Activated naive CD8-positive, alpha-beta T cell treated with anti-CD3 and anti-CD28 coated beads, Interleukin-2, amount 10 ng/mL, durations not matched to agents 7 days and 5 days (primary cell): Measurements from ENCODE around the gene B3GNT9. TPM values are rescaled to one million over a fixed set of nuclear protein-coding genes. Genes with fewer than 3 reads are reported as not detected.

Experiments
- ATAC-seq: fragments of 150-1000 bp; cut with Tn5 transposase; one replicate; pipeline ENCODE4 v1.10.0; 2021; ENCODE audit warnings: low read depth, moderate library complexity
- POLR2A ChIA-PET: fragments of 350-600 bp; sonication (Branson Sonifier 250); formaldehyde crosslinking; loops from one replicate; lab custom pipeline; 2021; ENCODE audit warnings: antibody characterized with exemption; lab: Charles Lee
- DNase-seq: peaks from one replicate; pipeline ENCODE4 v3.0.0; 2021
- H3K27ac Mint-ChIP-seq: one replicate; pipeline ENCODE4 v1.8.0; 2022; ENCODE audit warnings: mild to moderate bottlenecking, mixed read lengths
- H3K27me3 Mint-ChIP-seq: one replicate; pipeline ENCODE4 v1.8.0; 2022; ENCODE audit warnings: mild to moderate bottlenecking, moderate library complexity, mixed read lengths
- H3K36me3 Mint-ChIP-seq: one replicate; pipeline ENCODE4 v1.8.0; 2021; ENCODE audit warnings: mild to moderate bottlenecking, mixed read lengths
- H3K4me1 Mint-ChIP-seq: one replicate; pipeline ENCODE4 v1.8.0; 2021; ENCODE audit warnings: mixed read lengths
- H3K4me3 Mint-ChIP-seq: one replicate; pipeline ENCODE4 v1.8.0; 2022; ENCODE audit warnings: mild to moderate bottlenecking, moderate library complexity, mixed read lengths
- H3K9me3 Mint-ChIP-seq: one replicate; pipeline ENCODE4 v1.8.0; 2021; ENCODE audit warnings: mixed read lengths
- total RNA-seq, 2 experiments: library from RNA; stranded (reverse); gene quantifications; one replicate each; pipeline ENCODE4 v1.2.3, GENCODE V29; 2021

The B3GNT9 gene
- total RNA-seq, 2 experiments from 2014 or later = 9.0 to 10.1 TPM

DNA sequence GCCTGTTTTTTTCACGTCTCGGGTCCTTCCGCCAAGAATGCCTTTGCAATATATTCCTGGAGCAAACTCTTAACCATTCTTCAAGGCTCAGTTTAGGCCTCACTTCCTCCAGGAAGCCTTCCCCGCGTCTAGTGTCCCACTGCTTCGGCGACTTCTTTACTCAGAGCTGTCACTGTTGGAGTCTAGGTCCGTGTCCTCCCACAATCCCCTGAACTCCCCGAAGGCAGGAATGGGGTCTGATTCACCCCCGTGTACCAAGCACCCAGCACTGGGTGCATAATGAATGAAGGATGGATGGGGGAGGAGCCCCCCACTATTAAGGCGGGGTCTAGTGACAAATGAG, 32.5 kb upstream of the B3GNT9 start:
- DNase-seq (no peak), ATAC-seq (no peak)
- H3K36me3 Mint-ChIP-seq = peaks cover 4% of the 10 kb centered on the region
- no peak overlapping the region for H3K27ac Mint-ChIP-seq
- H3K9me3 Mint-ChIP-seq = no peaks in the 10 kb centered on the region
- H3K27me3 Mint-ChIP-seq = peaks cover 14% of the 10 kb centered on the region
- H3K4me3 Mint-ChIP-seq = no peak overlapping the region
- POLR2A ChIA-PET = interaction anchor here (1.0 to 3.4 kb wide), 3 partner anchors 10 to 61 kb away, joined by 3 to 14 read pairs (median 3); partner anchors contain the start of genes FBXL8 and TRADD
- H3K4me1 Mint-ChIP-seq = peaks cover 13% of the 10 kb centered on the region

DNA sequence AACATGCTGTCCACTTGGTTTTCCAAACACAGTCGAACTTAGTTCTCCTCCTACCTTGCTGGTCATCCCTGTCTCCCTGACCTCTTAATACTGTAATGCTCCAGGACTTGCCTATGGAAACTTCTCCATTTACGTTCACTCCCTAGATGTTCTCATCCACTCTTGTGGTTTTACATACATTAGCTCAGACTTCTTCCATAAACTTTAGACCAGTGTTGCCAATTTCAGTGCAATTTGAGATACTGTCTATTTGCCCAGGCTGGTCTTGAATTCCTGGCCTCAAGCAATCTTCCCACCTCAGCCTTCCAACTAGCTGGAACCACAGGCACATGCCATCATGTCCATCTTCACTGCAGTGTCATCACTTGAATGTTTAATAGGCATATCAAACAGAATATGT, 31.5 kb upstream of the B3GNT9 start:
- H3K4me3 Mint-ChIP-seq = no peak overlapping the region
- DNase-seq (no peak), ATAC-seq (no peak)
- peaks cover 18% of the 10 kb centered on the region for H3K4me1 Mint-ChIP-seq
- H3K27ac Mint-ChIP-seq = no peak overlapping the region
- POLR2A ChIA-PET = interaction anchor here (0.9 to 3.4 kb wide), 3 partner anchors 22 to 41 kb away, joined by 4 to 14 read pairs (median 5); partner anchors contain the start of genes FBXL8 and TRADD
- H3K9me3 Mint-ChIP-seq = no peaks in the 10 kb centered on the region
- peaks cover 19% of the 10 kb centered on the region for H3K27me3 Mint-ChIP-seq
- peaks cover 8% of the 10 kb centered on the region for H3K36me3 Mint-ChIP-seq

DNA sequence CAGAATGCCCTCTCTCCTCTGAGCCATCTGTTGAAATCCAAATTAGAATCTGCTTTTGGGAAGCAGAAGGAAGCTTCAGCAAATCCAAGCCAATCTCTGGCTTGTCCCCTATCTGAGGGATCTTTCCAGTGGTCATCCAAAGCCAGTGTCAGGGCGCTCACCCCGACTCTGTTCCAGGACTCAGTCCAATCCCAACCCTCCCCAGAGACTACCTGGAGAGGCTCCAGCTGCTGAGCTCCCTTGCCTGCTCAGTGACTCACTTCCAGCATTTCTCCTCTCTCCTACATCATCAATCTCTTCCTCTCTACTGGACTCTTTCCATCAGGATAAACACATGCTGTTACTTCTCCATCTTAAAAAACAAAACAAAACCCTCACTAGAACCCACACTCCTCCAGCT, 30.5 kb upstream of the B3GNT9 start:
- ATAC-seq (no peak), DNase-seq (no peak)
- Mint-ChIP-seq H3K4me3 (no peak overlapping the region), H3K36me3 (peaks cover 12% of the 10 kb centered on the region), H3K27ac (no peak overlapping the region), H3K27me3 (peaks cover 16% of the 10 kb centered on the region), H3K4me1 (peaks cover 18% of the 10 kb centered on the region), H3K9me3 (no peaks in the 10 kb centered on the region)
- POLR2A ChIA-PET = interaction anchor here (1.2 to 1.3 kb wide), 2 partner anchors 21 to 33 kb away, joined by 3 to 5 read pairs; no protein-coding TSS in a partner anchor

DNA sequence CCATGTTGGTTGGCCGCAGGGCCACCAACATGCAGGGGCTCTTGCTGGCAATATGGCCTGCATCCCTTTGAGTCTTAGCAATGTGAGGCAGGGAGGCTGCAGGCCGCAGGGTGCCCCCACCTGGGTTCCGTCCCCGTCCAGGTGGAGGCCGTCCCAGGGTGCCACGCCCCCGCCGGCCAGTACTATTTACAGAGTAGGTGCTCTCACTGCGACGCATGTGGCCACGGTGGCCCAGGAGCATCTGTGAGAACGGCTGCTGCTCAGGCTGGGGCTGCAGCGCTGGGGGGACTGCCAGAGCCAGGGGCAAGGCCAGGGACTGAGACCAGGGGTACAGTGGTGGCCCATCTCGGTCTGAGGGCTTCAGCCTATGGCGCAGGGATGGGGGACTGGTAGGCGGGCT, 29.4 kb upstream of the B3GNT9 start:
- DNase-seq (no peak), ATAC-seq (no peak)
- peaks cover 10% of the 10 kb centered on the region for H3K27me3 Mint-ChIP-seq
- peaks cover 14% of the 10 kb centered on the region for H3K4me1 Mint-ChIP-seq
- peaks cover 14% of the 10 kb centered on the region for H3K36me3 Mint-ChIP-seq
- POLR2A ChIA-PET = no interaction called here
- H3K4me3 Mint-ChIP-seq = no peak overlapping the region
- no peaks in the 10 kb centered on the region for H3K9me3 Mint-ChIP-seq
- no peak overlapping the region for H3K27ac Mint-ChIP-seq

DNA sequence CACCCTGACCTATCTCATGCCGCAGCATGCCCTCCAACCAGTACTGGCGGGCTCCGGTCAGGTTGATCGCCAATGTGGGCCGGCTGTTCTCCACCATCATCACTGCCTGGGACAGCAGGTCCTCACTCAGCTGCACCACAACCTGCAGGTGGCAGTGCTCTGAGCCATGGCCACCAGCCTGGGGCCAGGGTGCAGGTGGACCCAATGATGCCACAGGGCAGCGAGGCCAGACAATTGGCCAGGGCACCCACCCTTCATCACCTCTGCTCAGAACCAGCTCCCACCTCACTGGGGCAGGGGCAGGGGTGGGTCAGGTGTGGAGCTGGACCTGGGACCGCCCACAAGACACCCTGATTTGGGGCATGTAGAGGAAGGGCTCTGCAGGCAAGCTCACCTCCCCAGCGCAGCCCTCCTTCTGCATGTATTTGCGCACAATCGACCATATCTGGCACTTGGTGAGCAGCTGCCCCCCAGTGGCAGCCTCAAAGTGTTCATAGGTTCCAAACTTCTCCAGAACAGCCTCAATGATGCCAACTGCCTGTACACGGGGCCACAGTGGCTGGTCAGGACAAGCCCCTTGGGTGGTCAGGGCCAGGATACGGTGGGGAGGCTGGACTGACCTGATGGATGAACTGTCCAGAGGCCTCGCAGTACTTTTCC, 28.8 kb upstream of the B3GNT9 start:
- H3K4me1 Mint-ChIP-seq = peaks cover 13% of the 10 kb centered on the region
- H3K27me3 Mint-ChIP-seq = peaks cover 8% of the 10 kb centered on the region
- no peaks in the 10 kb centered on the region for H3K9me3 Mint-ChIP-seq
- DNase-seq = no peak
- peaks cover 14% of the 10 kb centered on the region for H3K36me3 Mint-ChIP-seq
- no peak for ATAC-seq
- POLR2A ChIA-PET = no interaction called here
- peak overlapping the region; percentile 28 for H3K4me3 Mint-ChIP-seq
- H3K27ac Mint-ChIP-seq = no peak overlapping the region

DNA sequence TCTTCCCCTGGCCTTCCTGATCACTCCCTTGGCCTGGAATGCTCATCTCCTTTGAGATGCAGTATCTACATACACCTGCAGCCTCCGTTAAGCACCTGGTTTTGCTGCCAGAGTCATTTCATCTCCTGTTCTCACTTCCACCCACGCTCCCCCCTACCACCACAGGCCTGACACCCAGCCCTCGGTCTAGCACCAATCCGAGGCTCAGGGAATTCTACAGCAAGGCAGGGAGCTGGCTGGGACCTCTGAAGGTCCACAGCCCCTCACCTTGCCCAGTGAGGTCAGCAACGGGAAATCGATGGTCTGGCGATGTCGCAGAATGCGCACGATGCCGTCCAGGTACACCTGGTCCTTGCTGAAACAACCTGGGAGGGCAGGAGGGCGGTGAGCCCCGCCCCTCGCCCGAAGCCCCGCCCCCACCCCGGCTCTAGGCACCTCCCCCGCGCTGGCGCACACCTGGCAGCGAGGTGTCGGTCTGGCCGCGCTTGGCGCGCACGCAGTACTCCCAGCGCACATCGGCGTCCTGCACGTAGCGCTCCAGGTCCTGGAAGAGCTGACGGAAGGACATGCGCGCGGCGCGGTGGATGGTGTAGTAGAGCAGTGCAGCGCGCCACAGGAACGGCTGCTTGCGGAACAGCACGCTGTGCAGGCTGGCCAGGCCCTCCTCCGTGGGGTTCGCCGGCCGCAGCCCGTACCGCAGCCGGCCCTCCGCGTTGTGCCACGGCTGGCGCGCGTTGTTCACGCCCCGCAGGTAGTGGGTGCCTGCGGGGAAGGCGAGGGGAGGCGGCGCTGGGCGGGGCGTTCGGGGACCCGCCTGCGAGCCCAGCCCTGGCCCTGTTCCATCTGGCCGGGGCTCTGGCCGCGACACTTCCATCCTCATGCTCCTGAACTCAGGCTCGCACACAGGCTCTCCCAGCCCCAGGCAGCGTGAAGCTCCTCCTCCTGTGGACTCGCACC, 27.2 kb upstream of the B3GNT9 start:
- peaks cover 16% of the 10 kb centered on the region for H3K27me3 Mint-ChIP-seq
- no peaks in the 10 kb centered on the region for H3K9me3 Mint-ChIP-seq
- ATAC-seq (peak; percentile 57), DNase-seq (peak; percentile 70)
- peak overlapping the region; percentile 30 for H3K27ac Mint-ChIP-seq
- peaks cover 21% of the 10 kb centered on the region for H3K4me1 Mint-ChIP-seq
- POLR2A ChIA-PET = interaction anchor here (0.7 to 1.8 kb wide), 4 partner anchors 12 to 165 kb away, joined by 3 to 6 read pairs (median 4); partner anchors contain the start of gene HSF4
- peaks cover 15% of the 10 kb centered on the region for H3K36me3 Mint-ChIP-seq
- H3K4me3 Mint-ChIP-seq = peak overlapping the region; percentile 73

DNA sequence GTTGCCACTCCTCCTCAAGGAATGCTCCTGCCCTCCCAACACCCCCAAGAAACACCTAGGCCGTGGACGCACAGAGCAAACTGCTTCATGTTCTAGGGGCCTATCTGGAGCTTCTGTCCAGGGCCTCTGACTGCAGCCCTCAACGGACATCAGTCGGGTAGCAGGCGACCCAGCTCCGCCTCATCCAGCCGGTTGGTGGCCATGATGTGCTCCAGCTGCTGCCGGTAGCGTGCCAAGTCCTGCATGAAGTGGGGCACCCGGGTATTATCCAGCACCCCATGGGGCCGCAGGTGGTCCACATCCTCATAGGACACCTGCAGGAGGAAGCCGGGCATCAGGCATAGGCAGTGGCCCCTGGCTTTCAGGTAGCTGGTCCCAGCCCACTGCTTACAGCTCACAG, 25.9 kb upstream of the B3GNT9 start:
- Mint-ChIP-seq H3K27ac (no peak overlapping the region), H3K4me3 (no peak overlapping the region), H3K27me3 (peaks cover 28% of the 10 kb centered on the region), H3K9me3 (no peaks in the 10 kb centered on the region), H3K36me3 (peaks cover 19% of the 10 kb centered on the region), H3K4me1 (peaks cover 25% of the 10 kb centered on the region)
- no peak for DNase-seq
- no peak for ATAC-seq
- POLR2A ChIA-PET = interaction anchor here (1.2 to 2.7 kb wide), 5 partner anchors 8 to 163 kb away, joined by 3 to 15 read pairs (median 6); partner anchors contain the start of gene HSF4

DNA sequence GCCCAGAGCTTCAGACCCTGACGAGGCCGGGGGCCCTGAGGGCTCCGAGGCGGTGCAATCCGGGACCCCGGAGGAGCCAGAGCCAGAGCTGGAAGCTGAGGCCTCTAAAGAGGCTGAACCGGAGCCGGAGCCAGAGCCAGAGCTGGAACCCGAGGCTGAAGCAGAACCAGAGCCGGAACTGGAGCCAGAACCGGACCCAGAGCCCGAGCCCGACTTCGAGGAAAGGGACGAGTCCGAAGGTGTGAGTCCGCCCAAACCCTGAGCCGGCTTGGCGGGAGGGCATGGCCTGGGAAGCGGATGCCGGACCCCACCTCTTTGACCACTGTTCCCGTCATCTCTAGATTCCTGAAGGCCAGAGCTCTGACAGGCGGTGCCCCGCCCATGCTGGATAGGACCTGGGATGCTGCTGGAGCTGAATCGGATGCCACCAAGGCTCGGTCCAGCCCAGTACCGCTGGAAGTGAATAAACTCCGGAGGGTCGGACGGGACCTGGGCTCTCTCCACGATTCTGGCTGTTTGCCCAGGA, 24.0 kb upstream of the B3GNT9 start:
- POLR2A ChIA-PET = interaction anchor here (0.6 to 3.7 kb wide), 7 partner anchors 9 to 294 kb away, joined by 3 to 28 read pairs (median 4); partner anchors contain the start of genes FBXL8, HSF4, PDP2 and TRADD
- H3K4me1 Mint-ChIP-seq = peaks cover 37% of the 10 kb centered on the region
- peak overlapping the region; percentile 90 for H3K4me3 Mint-ChIP-seq
- peaks cover 24% of the 10 kb centered on the region for H3K36me3 Mint-ChIP-seq
- no peak for ATAC-seq
- H3K9me3 Mint-ChIP-seq = no peaks in the 10 kb centered on the region
- H3K27ac Mint-ChIP-seq = no peak overlapping the region
- DNase-seq = no peak
- peaks cover 42% of the 10 kb centered on the region for H3K27me3 Mint-ChIP-seq

DNA sequence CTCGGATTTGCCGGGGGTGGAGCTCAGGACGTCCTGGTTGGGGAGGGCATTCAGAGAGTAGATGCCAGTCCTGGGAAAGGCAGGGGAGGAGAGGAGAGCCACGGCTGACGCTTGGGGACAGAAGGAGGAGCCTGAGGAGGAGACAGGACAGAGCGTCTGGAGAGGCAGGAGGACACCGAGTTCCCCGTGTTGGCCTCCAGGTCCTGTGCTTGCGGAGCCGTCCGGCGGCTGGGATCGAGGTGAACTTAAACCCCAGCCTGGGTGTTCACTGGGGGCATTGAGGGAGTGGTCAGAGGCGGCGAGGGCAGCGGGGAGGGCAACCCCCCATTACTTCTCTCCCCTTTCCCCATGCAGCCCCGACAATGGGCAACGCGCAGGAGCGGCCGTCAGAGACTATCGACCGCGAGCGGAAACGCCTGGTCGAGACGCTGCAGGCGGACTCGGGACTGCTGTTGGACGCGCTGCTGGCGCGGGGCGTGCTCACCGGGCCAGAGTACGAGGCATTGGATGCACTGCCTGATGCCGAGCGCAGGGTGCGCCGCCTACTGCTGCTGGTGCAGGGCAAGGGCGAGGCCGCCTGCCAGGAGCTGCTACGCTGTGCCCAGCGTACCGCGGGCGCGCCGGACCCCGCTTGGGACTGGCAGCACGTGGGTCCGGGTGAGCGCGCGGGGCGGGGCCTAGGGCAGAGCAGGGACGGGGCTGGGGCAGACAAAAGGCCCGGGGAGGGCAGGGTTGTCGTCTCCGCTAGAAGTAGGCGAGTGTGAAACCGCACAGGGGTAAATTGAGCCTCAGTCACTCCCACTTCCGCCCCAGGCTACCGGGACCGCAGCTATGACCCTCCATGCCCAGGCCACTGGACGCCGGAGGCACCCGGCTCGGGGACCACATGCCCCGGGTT, 23.3 kb upstream of the B3GNT9 start:
- H3K27ac Mint-ChIP-seq = peak overlapping the region; percentile 72
- POLR2A ChIA-PET = interaction anchor here (0.6 to 3.7 kb wide), 7 partner anchors 8 to 161 kb away, joined by 3 to 28 read pairs (median 4); partner anchors contain the start of genes FBXL8, HSF4 and TRADD
- H3K27me3 Mint-ChIP-seq = peaks cover 45% of the 10 kb centered on the region
- peak; percentile 78 for DNase-seq
- H3K9me3 Mint-ChIP-seq = no peaks in the 10 kb centered on the region
- H3K4me3 Mint-ChIP-seq = peak overlapping the region; percentile 90
- H3K4me1 Mint-ChIP-seq = peaks cover 39% of the 10 kb centered on the region
- ATAC-seq = peak; percentile 70
- peaks cover 24% of the 10 kb centered on the region for H3K36me3 Mint-ChIP-seq

DNA sequence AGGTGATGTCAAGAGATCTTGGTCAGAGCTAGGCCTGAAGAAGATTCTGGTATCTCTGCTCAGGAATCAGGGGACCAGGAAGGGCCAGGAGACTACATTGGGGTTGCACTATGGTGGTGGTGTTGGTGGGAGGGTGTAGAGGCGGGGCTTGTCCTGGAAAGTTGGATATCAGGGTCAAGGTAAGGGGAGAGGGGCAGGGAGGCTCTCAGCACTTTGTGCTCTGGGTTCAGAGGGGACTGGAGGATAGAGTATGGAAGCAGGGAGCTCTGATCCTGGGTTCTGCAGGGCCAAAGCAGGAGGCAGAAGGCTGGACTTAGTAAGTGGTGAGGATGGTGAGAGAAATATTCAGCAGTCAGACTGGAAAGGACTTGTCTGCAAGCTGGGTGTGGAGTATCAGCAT, 22.5 kb upstream of the B3GNT9 start:
- H3K36me3 Mint-ChIP-seq = peaks cover 20% of the 10 kb centered on the region
- peak overlapping the region; percentile 90 for H3K4me3 Mint-ChIP-seq
- H3K4me1 Mint-ChIP-seq = peaks cover 34% of the 10 kb centered on the region
- peak overlapping the region; percentile 72 for H3K27ac Mint-ChIP-seq
- POLR2A ChIA-PET = interaction anchor here (0.9 to 3.7 kb wide), 4 partner anchors 10 to 160 kb away, joined by 4 to 28 read pairs (median 4); partner anchors contain the start of genes FBXL8 and TRADD
- ATAC-seq (no peak), DNase-seq (no peak)
- no peaks in the 10 kb centered on the region for H3K9me3 Mint-ChIP-seq
- peaks cover 52% of the 10 kb centered on the region for H3K27me3 Mint-ChIP-seq

DNA sequence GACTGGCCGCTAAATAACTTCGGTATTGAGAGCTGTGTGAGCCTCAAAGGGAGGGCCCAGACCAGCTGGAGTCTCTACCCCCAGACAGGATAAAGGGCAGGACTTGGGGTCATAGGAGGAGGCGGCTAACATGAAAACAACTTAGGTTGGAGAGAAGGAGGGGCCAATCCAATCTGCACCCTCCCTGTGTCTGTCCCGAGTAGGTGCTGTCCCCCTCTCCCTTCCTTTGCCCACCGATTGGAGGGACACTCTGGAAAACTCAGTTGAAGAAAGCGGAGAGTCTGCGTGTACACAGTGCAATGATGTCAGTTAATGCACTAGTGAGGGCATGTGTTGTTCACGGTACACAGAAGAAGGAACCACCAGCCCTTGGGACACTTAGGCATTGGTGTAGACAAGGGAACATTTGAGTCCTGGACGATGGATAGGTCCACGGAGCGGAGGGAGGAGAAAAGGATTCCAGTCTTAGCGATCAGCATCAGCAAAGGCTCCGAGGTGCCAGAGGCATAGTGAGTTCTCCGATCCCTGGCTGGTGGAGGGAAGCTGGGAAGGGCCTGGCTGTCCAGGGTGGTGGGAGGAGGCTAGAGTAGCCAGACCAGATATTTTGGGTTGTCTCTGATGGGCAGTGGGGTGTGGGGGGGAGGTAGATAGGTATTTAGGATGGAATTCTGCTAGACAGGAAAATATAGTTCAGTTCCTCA, 20.3 kb upstream of the B3GNT9 start:
- H3K4me1 Mint-ChIP-seq = peaks cover 30% of the 10 kb centered on the region
- no peak for ATAC-seq
- H3K27me3 Mint-ChIP-seq = peaks cover 66% of the 10 kb centered on the region
- H3K36me3 Mint-ChIP-seq = peaks cover 12% of the 10 kb centered on the region
- H3K4me3 Mint-ChIP-seq = peak overlapping the region; percentile 65
- peak overlapping the region; percentile 23 for H3K27ac Mint-ChIP-seq
- no peaks in the 10 kb centered on the region for H3K9me3 Mint-ChIP-seq
- DNase-seq = no peak
- POLR2A ChIA-PET = interaction anchor here (1.1 to 2.8 kb wide), 2 partner anchors 11 to 20 kb away, joined by 5 to 13 read pairs; partner anchors contain the start of genes B3GNT9, FBXL8 and TRADD
